HEK293 (cell line): ENCODE results near the gene HSPA4L.

Source experiments
- CTCF ChIP-seq: fragments of 450-650 bp; formaldehyde crosslinking; IDR thresholded peaks from 2 replicates; pipeline ENCODE4 v1.5.1; 2016; ENCODE audit warnings: missing biosample characterization, missing genetic modification characterization
- MEIS1 ChIP-seq: sonication (generic); formaldehyde crosslinking; IDR thresholded peaks from 2 replicates; pipeline ENCODE4 v1.8.1; 2022; ENCODE audit warnings: missing genetic modification reagents, mild to moderate bottlenecking, borderline replicate concordance
- PRDM10 ChIP-seq: fragments of 450-650 bp; formaldehyde crosslinking; IDR thresholded peaks from 2 replicates; pipeline ENCODE4 v1.5.1; 2016; ENCODE audit warnings: missing biosample characterization, missing genetic modification characterization
- YY1 ChIP-seq: fragments of 450-650 bp; formaldehyde crosslinking; IDR thresholded peaks from 2 replicates; pipeline ENCODE4 v1.5.1; 2018; ENCODE audit warnings: missing biosample characterization, missing genetic modification characterization
- ZNF138 ChIP-seq: fragments of 450-650 bp; formaldehyde crosslinking; IDR thresholded peaks from 2 replicates; pipeline ENCODE4 v1.5.1; 2016; ENCODE audit warnings: missing biosample characterization, missing genetic modification characterization, borderline replicate concordance
- ZNF580 ChIP-seq: fragments of 450-650 bp; formaldehyde crosslinking; IDR thresholded peaks from 2 replicates; pipeline ENCODE4 v1.5.1; 2016; ENCODE audit warnings: missing biosample characterization, missing genetic modification characterization
- ZNF585B ChIP-seq: fragments of 450-650 bp; formaldehyde crosslinking; IDR thresholded peaks from 2 replicates; pipeline ENCODE4 v1.5.1; 2016; ENCODE audit warnings: missing biosample characterization, missing genetic modification characterization

- TF ChIP-seq MEIS1 (CRISPR knock-in tag), result no peak
- no peak for TF ChIP-seq CTCF (tag by site-specific recombination)
- TF ChIP-seq YY1 (tag by site-specific recombination), result no peak
- no peak for TF ChIP-seq ZNF138 (tag by site-specific recombination)
- TF ChIP-seq ZNF580 (tag by site-specific recombination), result no peak
- no peak for TF ChIP-seq PRDM10 (tag by site-specific recombination)
- no peak for TF ChIP-seq ZNF585B (tag by site-specific recombination)
Observed at GRCh38 chr4:127776620-127777019, 5.5 kb upstream of the HSPA4L start.
